ENCODE data around the gene MED12L. TPM values are rescaled to one million over a fixed set of nuclear protein-coding genes. Genes with fewer than 3 reads are reported as not detected.
A peak's percentile ranks its signal among the peaks of the same experiment; 100 is the strongest.

MED12L gene
- total RNA-seq, 1 experiment from 2014 or later: 6.4 TPM

- Histone ChIP-seq H3K4me3 (replicated peaks in 1 of 2; ENCODE audit: low read depth in 1 of 2, low read length in 2 of 2) (no peak overlapping the region), H3K4me1 (ENCODE audit: control insufficient read depth in 1 of 2, insufficient read depth in 2 of 2, low read length in 2 of 2) (no peaks in the 10 kb centered on the region), H3K9me3 (ENCODE audit: control insufficient read depth in 1 of 2, insufficient read depth in 1 of 2, low read depth in 1 of 2, low read length in 2 of 2) (no peaks in the 10 kb centered on the region), H3K9ac (ENCODE audit: low read length) (no peak overlapping the region), H3K79me2 (ENCODE audit: insufficient read depth, low read length) (no peaks in the 10 kb centered on the region), H4K20me1 (ENCODE audit: insufficient read depth) (no peaks in the 10 kb centered on the region), H3K9me2 (ENCODE audit: insufficient read depth) (no peaks in the 10 kb centered on the region), H3K4me2 (ENCODE audit: low read length) (no peak overlapping the region), H3K36me3 (ENCODE audit: control insufficient read depth in 1 of 2, insufficient read depth in 2 of 2, low read length in 2 of 2) (no peaks in the 10 kb centered on the region), H3K27me3 (ENCODE audit: insufficient read depth, low read length) (no peaks in the 10 kb centered on the region), H3K27ac (ENCODE audit: low read depth, low read length) (no peak overlapping the region), H2AFZ (ENCODE audit: low read depth, low read length, poor library complexity, severe bottlenecking) (no peak overlapping the region)
- ATAC-seq: no peak
- no peak for DNase-seq (ENCODE audit: low read depth, low spot score)
- CTCF ChIA-PET: no interaction called here
- no TSS peak for BruUV-seq (replicated peaks)
- RAD21 ChIA-PET (ENCODE audit: low non-redundant PET in 1 of 2, low total read pairs in 2 of 2, uncharacterized antibody in 2 of 2, unreplicated experiment in 2 of 2): no interaction called here
- peak in 2 of 3 experiments; percentile 28 to 49; a peak in 3 of 6 replicates for TF ChIP-seq CTCF (IDR thresholded peaks at IDR 0.05 in 2 of 3, conservative IDR thresholded peaks at IDR 0.05 in 1 of 3; ENCODE audit: borderline replicate concordance in 1 of 3, insufficient read depth in 1 of 3, low read depth in 2 of 3, low read length in 2 of 3)
- TF ChIP-seq SP1 (IDR thresholded peaks at IDR 0.05; ENCODE audit: low read depth): no peak
- intact Hi-C loops (cut with micrococcal nuclease): no loop called here
- POLR2A ChIA-PET: no interaction called here
Measured at GRCh38 chr3:151117047-151117446, 31.6 kb downstream of the MED12L start.

GRCh38 chr3:151119188-151119587 lies 33.7 kb downstream of the MED12L start:
- intact Hi-C loops (cut with micrococcal nuclease): no loop called here
- Histone ChIP-seq H3K4me3 (replicated peaks in 1 of 2; ENCODE audit: low read depth in 1 of 2, low read length in 2 of 2) (no peak overlapping the region), H3K27ac (ENCODE audit: low read depth, low read length) (no peak overlapping the region), H3K36me3 (ENCODE audit: control insufficient read depth in 1 of 2, insufficient read depth in 2 of 2, low read length in 2 of 2) (no peaks in the 10 kb centered on the region), H3K79me2 (ENCODE audit: insufficient read depth, low read length) (no peaks in the 10 kb centered on the region), H3K9ac (ENCODE audit: low read length) (no peak overlapping the region), H3K4me2 (ENCODE audit: low read length) (no peak overlapping the region), H3K4me1 (ENCODE audit: control insufficient read depth in 1 of 2, insufficient read depth in 2 of 2, low read length in 2 of 2) (peaks cover 0 to 2% of the 10 kb centered on the region in 2 experiments; a peak in 1 of 4 replicates), H4K20me1 (ENCODE audit: insufficient read depth) (no peaks in the 10 kb centered on the region), H3K9me3 (ENCODE audit: control insufficient read depth in 1 of 2, insufficient read depth in 1 of 2, low read depth in 1 of 2, low read length in 2 of 2) (no peaks in the 10 kb centered on the region), H3K9me2 (ENCODE audit: insufficient read depth) (no peaks in the 10 kb centered on the region), H2AFZ (ENCODE audit: low read depth, low read length, poor library complexity, severe bottlenecking) (no peak overlapping the region), H3K27me3 (ENCODE audit: insufficient read depth, low read length) (no peaks in the 10 kb centered on the region)
- ChIA-PET CTCF (no interaction called here), RAD21 (ENCODE audit: low non-redundant PET in 1 of 2, low total read pairs in 2 of 2, uncharacterized antibody in 2 of 2, unreplicated experiment in 2 of 2) (interaction anchor here in 1 of 2 experiments (0.6 kb wide), 1 partner anchor 246 kb away, joined by 4 read pairs; no protein-coding TSS in a partner anchor), POLR2A (no interaction called here)
- BruUV-seq (replicated peaks): no TSS peak
- no peak for ATAC-seq
- DNase-seq (ENCODE audit: low read depth, low spot score): no peak
- no peak for TF ChIP-seq ZNF274 (IDR thresholded peaks at IDR 0.05; ENCODE audit: low read depth, low read length)
- no peak for TF ChIP-seq EGR1 (IDR thresholded peaks at IDR 0.05; ENCODE audit: low read depth)
- TF ChIP-seq POLR2A (IDR thresholded peaks at IDR 0.05; ENCODE audit: borderline replicate concordance, extremely low read depth, insufficient read depth, insufficient read length): no peak
- TF ChIP-seq CEBPB (IDR thresholded peaks at IDR 0.05; ENCODE audit: low read depth): no peak
- no peak for TF ChIP-seq FOSL1 (IDR thresholded peaks at IDR 0.05; ENCODE audit: low read depth)
- TF ChIP-seq RAD21 (IDR thresholded peaks at IDR 0.05; ENCODE audit: low read depth): no peak
- no peak for TF ChIP-seq ATF3 (IDR thresholded peaks at IDR 0.05)
- TF ChIP-seq YY1 (IDR thresholded peaks at IDR 0.05; ENCODE audit: extremely low read depth, insufficient replicate concordance, low read depth, low read length): no peak
- TF ChIP-seq POLR2AphosphoS5 (IDR thresholded peaks at IDR 0.05; ENCODE audit: low read depth, low read length): no peak
- TF ChIP-seq REST (IDR thresholded peaks at IDR 0.05; ENCODE audit: low read depth): no peak
